Lower leg skin (tissue), 4 donors: Measurements from ENCODE around the gene DNAH1. TPM values are rescaled to one million over a fixed set of nuclear protein-coding genes. Genes with fewer than 3 reads are reported as not detected.

Source experiments
- DNase-seq, 2 donors: peaks; one replicate each; pipeline ENCODE4 v3.0.0-alpha.2; 2019; ENCODE audit warnings: low spot score in 2 of 2
- H3K4me3 ChIP-seq: fragments of 200-600 bp; sonication (generic); 2 replicates; pipeline ENCODE4 v1.5.1; 2017; ENCODE audit warnings: mild to moderate bottlenecking, low read depth; ENCODE audit not compliant: poor library complexity, severe bottlenecking
- CTCF ChIP-seq, 3 donors: fragments of 450-650 bp; IDR thresholded peaks; one replicate each; pipeline ENCODE4 v1.5.1; 2016; ENCODE audit warnings: antibody characterized with exemption in 3 of 3, mild to moderate bottlenecking in 3 of 3, moderate library complexity in 2 of 3
- POLR2A ChIP-seq, 2 donors: fragments of 450-650 bp; IDR thresholded peaks; one replicate each; pipeline ENCODE4 v1.6.1; 2016 to 2017; ENCODE audit warnings: antibody characterized with exemption in 2 of 2, mild to moderate bottlenecking in 1 of 2, moderate library complexity in 1 of 2
- WGBS, 2 donors: methylation state at CpG; one replicate each; pipeline ENCODE4 v1.1.5; 2018; 5-methylcytosine and 5-hydroxymethylcytosine counted together
- intact Hi-C: fragments of 100-400 bp; cut with DNase I; formaldehyde crosslinking; loops from one replicate; pipeline ENCODE4 v1.15.0; 2023; ENCODE audit warnings: low total_unique reads
- total RNA-seq, 4 donors: library from RNA; depleted of rRNA; stranded (reverse); fragments of >200 nt; gene quantifications; one replicate each; pipeline ENCODE4 v1.1.0, GENCODE V29; 2016

Gene DNAH1
- total RNA-seq, 4 donors from 2014 or later: 2.0 to 5.9 (median 5.0) TPM

GRCh38 chr3:52357151-52358080 is 41.3 kb downstream of the DNAH1 start:
- intact Hi-C loops: no loop called here
- no peak overlapping the region for H3K4me3 ChIP-seq
- DNase-seq: no peak
- TF ChIP-seq CTCF (IDR thresholded peaks at IDR 0.05) (no peak), POLR2A (IDR thresholded peaks at IDR 0.05) (no peak)
- 93 to 94% methylated on average over 23 to 27 of the region's 27 CpGs for WGBS, 2 donors

GRCh38 chr3:52358362-52358940 is 42.3 kb downstream of the DNAH1 start:
- TF ChIP-seq CTCF (IDR thresholded peaks at IDR 0.05) (no peak), POLR2A (IDR thresholded peaks at IDR 0.05) (no peak)
- WGBS, 2 donors: 89 to 93% methylated on average over 10 to 18 of the region's 18 CpGs
- no peak overlapping the region for H3K4me3 ChIP-seq
- intact Hi-C loops: no loop called here
- no peak for DNase-seq

GRCh38 chr3:52359116-52359855 is 43.2 kb downstream of the DNAH1 start:
- no peak overlapping the region for H3K4me3 ChIP-seq
- intact Hi-C loops: no loop called here
- TF ChIP-seq POLR2A (IDR thresholded peaks at IDR 0.05) (no peak), CTCF (IDR thresholded peaks at IDR 0.05) (no peak)
- WGBS, 2 donors: 92 to 96% methylated on average over 11 to 12 of the region's 12 CpGs
- DNase-seq: no peak

GRCh38 chr3:52361011-52361410 is 44.9 kb downstream of the DNAH1 start:
- DNase-seq: no peak
- TF ChIP-seq POLR2A (IDR thresholded peaks at IDR 0.05) (no peak), CTCF (IDR thresholded peaks at IDR 0.05) (no peak)
- 90 to 92% methylated on average over 8 to 9 of the region's 9 CpGs for WGBS, 2 donors
- no peak overlapping the region for H3K4me3 ChIP-seq
- intact Hi-C loops: no loop called here

GRCh38 chr3:52361454-52361853 is 45.3 kb downstream of the DNAH1 start:
- intact Hi-C loops: no loop called here
- no peak for DNase-seq
- H3K4me3 ChIP-seq: no peak overlapping the region
- WGBS, 2 donors: 93% methylated on average over 13 of the region's 13 CpGs
- TF ChIP-seq CTCF (IDR thresholded peaks at IDR 0.05) (no peak), POLR2A (IDR thresholded peaks at IDR 0.05) (no peak)
